PC-3 (cell line): ENCODE measurements around the gene ANKRD40. TPM values are rescaled to one million over a fixed set of nuclear protein-coding genes. Genes with fewer than 3 reads are reported as not detected.
A peak's percentile ranks its signal among the peaks of the same experiment; 100 is the strongest.

Experiments used
- ATAC-seq: fragments of 200-7000 bp; cut with Tn5 transposase; 2 replicates; pipeline ENCODE4 v1.9.1; 2020; ENCODE audit warnings: mild to moderate bottlenecking, moderate library complexity
- BruUV-seq: library from RNA; stranded (reverse); fragments of 400-500 nt; replicated peaks from 2 replicates; lab custom pipeline; 2021; lab: Mats Ljungman, UMichigan
- CTCF ChIA-PET: fragments of 300-600 bp; sonication (Branson Sonifier 250); formaldehyde crosslinking; loops from one replicate; lab custom pipeline; 2022; ENCODE audit warnings: antibody characterized with exemption; lab: Charles Lee
- POLR2A ChIA-PET: fragments of 300-600 bp; sonication (Branson Sonifier 250); formaldehyde crosslinking; loops from one replicate; lab custom pipeline; 2022; ENCODE audit warnings: antibody characterized with exemption; ENCODE audit not compliant: unreplicated experiment; lab: Charles Lee
- DNase-seq: peaks from one replicate; pipeline ENCODE4 v3.0.0-alpha.2; 2015
- H2AFZ ChIP-seq: fragments of 300-600 bp; sonication (generic); 2 replicates; pipeline ENCODE4 v1.6.0; 2016; ENCODE audit warnings: antibody characterized with exemption, low read length
- H3F3A ChIP-seq: fragments of 300-600 bp; sonication (generic); one replicate; pipeline ENCODE4 v1.6.0; 2017; ENCODE audit warnings: antibody characterized with exemption, low read length, control low read depth, mild to moderate bottlenecking; ENCODE audit not compliant: unreplicated experiment
- H3K27ac ChIP-seq: fragments of 300-600 bp; sonication (generic); 2 replicates; pipeline ENCODE4 v1.5.1; 2016; ENCODE audit warnings: mild to moderate bottlenecking, low read length
- H3K27me3 ChIP-seq: fragments of 300-600 bp; sonication (generic); 2 replicates; pipeline ENCODE4 v1.6.1; 2016; ENCODE audit warnings: low read length, mixed read lengths
- H3K36me3 ChIP-seq: fragments of 300-600 bp; sonication (generic); 2 replicates; pipeline ENCODE4 v1.6.1; 2016; ENCODE audit warnings: low read depth, mixed run types, low read length, mixed read lengths
- H3K4me1 ChIP-seq: fragments of 300-600 bp; sonication (generic); 2 replicates; pipeline ENCODE4 v1.5.1; 2016; ENCODE audit warnings: low read length; ENCODE audit not compliant: insufficient read depth
- H3K4me2 ChIP-seq: fragments of 300-600 bp; sonication (generic); 2 replicates; pipeline ENCODE4 v1.6.0; 2016; ENCODE audit warnings: low read length
- H3K4me3 ChIP-seq: fragments of 300-600 bp; sonication (generic); 2 replicates; pipeline ENCODE4 v1.5.1; 2016; ENCODE audit warnings: mild to moderate bottlenecking, low read length, mixed read lengths
- H3K79me2 ChIP-seq: fragments of 300-600 bp; sonication (generic); 2 replicates; pipeline ENCODE4 v1.6.1; 2017; ENCODE audit warnings: low read length, mixed read lengths
- H3K9ac ChIP-seq: fragments of 300-600 bp; sonication (generic); 2 replicates; pipeline ENCODE4 v1.6.0; 2016; ENCODE audit warnings: mild to moderate bottlenecking, low read length
- H3K9me2 ChIP-seq: fragments of 300-600 bp; sonication (generic); replicated peaks from 2 replicates; pipeline ENCODE4 v1.6.1; 2016; ENCODE audit warnings: mixed run types, low read length, mixed read lengths
- H3K9me3 ChIP-seq: fragments of 300-600 bp; sonication (generic); 2 replicates; pipeline ENCODE4 v1.6.1; 2016; ENCODE audit warnings: low read length, mixed read lengths
- H4K20me1 ChIP-seq: fragments of 300-600 bp; sonication (generic); 2 replicates; pipeline ENCODE4 v1.6.1; 2016; ENCODE audit warnings: low read length, mixed read lengths
- CTCF ChIP-seq: fragments of 300-600 bp; sonication (generic); conservative IDR thresholded peaks from 2 replicates; pipeline ENCODE4 v1.5.1; 2017; ENCODE audit warnings: antibody characterized with exemption, low read depth, mild to moderate bottlenecking, low read length
- EZH2 ChIP-seq: fragments of 300-600 bp; sonication (generic); IDR thresholded peaks from one replicate; pipeline ENCODE4 v1.6.1; 2017; ENCODE audit warnings: antibody characterized with exemption, mild to moderate bottlenecking, low read length; ENCODE audit not compliant: unreplicated experiment
- EZH2phosphoT487 ChIP-seq: fragments of 300-600 bp; sonication (generic); IDR thresholded peaks from 2 replicates; pipeline ENCODE4 v1.6.1; 2018; ENCODE audit warnings: mild to moderate bottlenecking, antibody characterized with exemption, low read length, borderline replicate concordance
- intact Hi-C: fragments of 100-400 bp; cut with micrococcal nuclease; formaldehyde crosslinking; loops from 2 replicates; pipeline ENCODE4 v1.9.0; 2023
- total RNA-seq: library from RNA; depleted of rRNA; stranded (reverse); fragments of >200 nt; gene quantifications from 2 replicates; pipeline ENCODE4 v1.2.3, GENCODE V29; 2014

Gene ANKRD40
- total RNA-seq, 1 experiment from 2014 or later = 44.2 TPM

- DNase-seq (peak; percentile 63), ATAC-seq (peak; percentile 86)
- Histone ChIP-seq H3K4me1 (peaks cover 27% of the 10 kb centered on the region), H3F3A (no peaks in the 10 kb centered on the region), H4K20me1 (no peaks in the 10 kb centered on the region), H3K27ac (no peak overlapping the region), H3K9ac (no peak overlapping the region), H3K79me2 (no peaks in the 10 kb centered on the region), H2AFZ (no peak overlapping the region), H3K9me3 (no peaks in the 10 kb centered on the region), H3K4me3 (no peak overlapping the region), H3K27me3 (no peaks in the 10 kb centered on the region), H3K4me2 (no peak overlapping the region; the same call in 1 of the 2 replicates), H3K9me2 (no peaks in the 10 kb centered on the region), H3K36me3 (0 out of 2 replicates have a peak, but pooled peaks cover 5% of the 10 kb centered on the region)
- POLR2A ChIA-PET = interaction anchor here (0.6 to 0.7 kb wide), 2 partner anchors 34 to 130 kb away, joined by 4 read pairs; no protein-coding TSS in a partner anchor
- CTCF ChIA-PET = interaction anchor here (0.6 kb wide), 1 partner anchor 100 kb away, joined by 3 read pairs; no protein-coding TSS in a partner anchor
- no TSS peak for BruUV-seq
- intact Hi-C loops = no loop called here
- TF ChIP-seq EZH2phosphoT487 = no peak
- TF ChIP-seq EZH2 = no peak
- TF ChIP-seq CTCF = no peak
Observed at GRCh38 chr17:50672831-50673551, 34.7 kb downstream of the ANKRD40 start.

DNA sequence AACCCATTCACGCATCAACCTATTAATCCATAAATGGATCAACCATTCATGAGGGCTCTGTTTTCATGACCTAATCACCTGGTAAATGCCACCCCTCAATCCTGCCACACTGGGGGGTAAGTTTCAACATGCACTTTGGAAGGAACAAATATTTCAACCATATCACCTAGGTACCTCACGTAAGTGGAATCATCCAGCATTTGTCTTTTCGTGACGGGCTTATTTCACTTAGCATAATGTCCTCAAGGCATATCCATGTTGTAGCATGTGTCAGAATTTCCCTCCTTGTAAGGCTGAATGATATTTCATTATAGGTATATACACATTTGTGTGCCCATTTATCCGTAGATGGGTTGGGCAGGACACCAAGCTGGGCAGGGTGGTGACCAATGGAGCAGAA, 35.6 kb downstream of the ANKRD40 start:
- CTCF ChIA-PET = interaction anchor here (1.0 kb wide), 1 partner anchor 23 kb away, joined by 3 read pairs; no protein-coding TSS in a partner anchor
- no TSS peak for BruUV-seq
- no peak for ATAC-seq
- Histone ChIP-seq H4K20me1 (no peaks in the 10 kb centered on the region), H3K79me2 (no peaks in the 10 kb centered on the region), H3K9me3 (no peaks in the 10 kb centered on the region), H2AFZ (no peak overlapping the region), H3K9me2 (no peaks in the 10 kb centered on the region), H3K4me2 (no peak overlapping the region), H3K27ac (no peak overlapping the region), H3K9ac (no peak overlapping the region), H3K4me3 (no peak overlapping the region), H3K27me3 (no peaks in the 10 kb centered on the region), H3F3A (no peaks in the 10 kb centered on the region), H3K4me1 (peaks cover 34% of the 10 kb centered on the region), H3K36me3 (0 out of 2 replicates have a peak, but pooled peaks cover under 1% of the 10 kb centered on the region)
- TF ChIP-seq CTCF (no peak), EZH2phosphoT487 (no peak), EZH2 (no peak)
- DNase-seq = no peak
- POLR2A ChIA-PET = no interaction called here
- intact Hi-C loops = no loop called here
